ENCODE data around the gene C19orf81. TPM values are rescaled to one million over a fixed set of nuclear protein-coding genes. Genes with fewer than 3 reads are reported as not detected.

Gene C19orf81
- total RNA-seq = not detected in 2 replicates

GRCh38 chr19:50649433-50650391 is at the start of gene C19orf81:
Gene C19orf81 (plus strand): TSS chr19:50649445. CDS start chr19:50649445, 0 bp downstream.

GRCh38 chr19:50639121-50640112 is 9.8 kb upstream of the C19orf81 start, which contains the start of gene SYT3:
Gene SYT3 (minus strand): TSS chr19:50639881. CDS start chr19:50637411, 2,470 bp downstream.

Other genes starting within 250 kb of the C19orf81 start
- not detected in 2 replicates for gene SPIB, start 230.5 kb upstream of the C19orf81 start, total RNA-seq
- not detected in 2 replicates for gene MYBPC2, start 216.6 kb upstream of the C19orf81 start, total RNA-seq
- 75.7 and 78.8 TPM in 2 replicates for gene EMC10, start 172.9 kb upstream of the C19orf81 start, total RNA-seq
- 0.23 and 0.78 TPM in 2 replicates for gene GARIN5A, start 172.6 kb upstream of the C19orf81 start, total RNA-seq
- gene JOSD2, start 138.3 kb upstream of the C19orf81 start, total RNA-seq = 36.5 and 50.0 TPM in 2 replicates
- not detected in 2 replicates for gene ASPDH, start 135.5 kb upstream of the C19orf81 start, total RNA-seq
- not detected in 2 replicates for gene LRRC4B, start 81.0 kb upstream of the C19orf81 start, total RNA-seq
- gene SYT3, start 9.6 kb upstream of the C19orf81 start, total RNA-seq = not detected in 2 replicates
- gene SHANK1, start 70.4 kb downstream of the C19orf81 start, total RNA-seq = 0.04 TPM in 1 of 2 replicates, not detected in the other
- 1.9 and 3.3 TPM in 2 replicates for gene CLEC11A, start 73.9 kb downstream of the C19orf81 start, total RNA-seq
- gene GPR32, start 121.0 kb downstream of the C19orf81 start, total RNA-seq = not detected in 2 replicates
- gene ACP4, start 141.0 kb downstream of the C19orf81 start, total RNA-seq = not detected in 2 replicates
- gene KLK1, start 174.3 kb downstream of the C19orf81 start, total RNA-seq = 0.55 TPM in 1 of 2 replicates, not detected in the other
- not detected in 2 replicates for gene KLK15, start 184.1 kb downstream of the C19orf81 start, total RNA-seq
- gene KLK3, start 205.5 kb downstream of the C19orf81 start, total RNA-seq = not detected in 2 replicates
- gene KLK2, start 224.0 kb downstream of the C19orf81 start, total RNA-seq = not detected in 2 replicates